ENCODE results near the gene SYCE3.

SYCE3 gene

DNA sequence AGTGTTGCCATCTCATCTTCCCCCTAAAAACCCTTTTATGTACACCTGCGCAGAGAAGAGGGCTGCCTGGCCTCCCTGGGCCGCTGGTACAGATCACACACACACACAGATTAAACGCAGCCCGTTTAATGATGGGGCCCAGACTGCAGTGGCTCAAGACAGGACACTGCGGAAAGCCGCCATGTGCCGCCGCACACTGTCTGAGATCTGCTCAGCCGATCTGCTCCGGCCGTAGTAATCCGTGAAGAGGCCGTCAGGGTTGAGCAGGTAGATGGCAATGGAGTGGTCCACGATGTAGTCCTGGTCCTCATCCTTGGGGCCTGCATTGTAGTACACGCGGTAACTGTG, 39.3 kb downstream of the SYCE3 start:
- TF ChIP-seq, protein P1, sequence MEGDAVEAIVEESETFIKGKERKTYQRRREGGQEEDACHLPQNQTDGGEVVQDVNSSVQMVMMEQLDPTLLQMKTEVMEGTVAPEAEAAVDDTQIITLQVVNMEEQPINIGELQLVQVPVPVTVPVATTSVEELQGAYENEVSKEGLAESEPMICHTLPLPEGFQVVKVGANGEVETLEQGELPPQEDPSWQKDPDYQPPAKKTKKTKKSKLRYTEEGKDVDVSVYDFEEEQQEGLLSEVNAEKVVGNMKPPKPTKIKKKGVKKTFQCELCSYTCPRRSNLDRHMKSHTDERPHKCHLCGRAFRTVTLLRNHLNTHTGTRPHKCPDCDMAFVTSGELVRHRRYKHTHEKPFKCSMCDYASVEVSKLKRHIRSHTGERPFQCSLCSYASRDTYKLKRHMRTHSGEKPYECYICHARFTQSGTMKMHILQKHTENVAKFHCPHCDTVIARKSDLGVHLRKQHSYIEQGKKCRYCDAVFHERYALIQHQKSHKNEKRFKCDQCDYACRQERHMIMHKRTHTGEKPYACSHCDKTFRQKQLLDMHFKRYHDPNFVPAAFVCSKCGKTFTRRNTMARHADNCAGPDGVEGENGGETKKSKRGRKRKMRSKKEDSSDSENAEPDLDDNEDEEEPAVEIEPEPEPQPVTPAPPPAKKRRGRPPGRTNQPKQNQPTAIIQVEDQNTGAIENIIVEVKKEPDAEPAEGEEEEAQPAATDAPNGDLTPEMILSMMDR (IDR thresholded peaks at IDR 0.05): no peak

DNA sequence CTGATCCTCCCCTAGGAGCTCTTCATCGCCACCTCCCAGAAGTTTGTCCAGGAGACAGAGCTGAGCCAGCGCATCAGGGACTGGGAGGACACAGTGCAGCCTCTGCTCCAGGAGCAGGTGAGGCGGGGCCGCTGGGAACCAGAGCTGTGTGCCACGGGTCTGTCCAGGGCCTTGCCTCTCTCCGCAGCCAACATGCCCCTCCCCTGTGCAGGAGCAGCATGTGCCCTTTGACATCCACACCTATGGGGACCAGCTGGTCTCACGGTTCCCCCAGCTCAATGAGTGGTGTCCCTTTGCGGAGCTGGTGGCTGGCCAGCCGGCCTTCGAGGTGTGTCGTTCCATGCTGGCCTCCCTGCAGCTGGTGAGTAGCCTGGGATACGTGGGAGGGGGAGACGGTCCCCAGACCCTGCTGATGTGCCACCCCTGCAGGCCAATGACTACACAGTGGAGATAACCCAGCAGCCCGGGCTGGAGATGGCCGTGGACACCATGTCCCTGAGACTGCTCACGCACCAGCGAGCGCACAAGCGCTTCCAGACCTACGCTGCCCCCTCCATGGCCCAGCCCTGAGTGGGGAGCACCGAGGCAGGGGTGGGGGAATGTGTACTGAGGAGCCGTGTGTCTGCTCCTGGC, 39.8 kb downstream of the SYCE3 start:
- TF ChIP-seq, protein P1 (IDR thresholded peaks at IDR 0.05): no peak

DNA sequence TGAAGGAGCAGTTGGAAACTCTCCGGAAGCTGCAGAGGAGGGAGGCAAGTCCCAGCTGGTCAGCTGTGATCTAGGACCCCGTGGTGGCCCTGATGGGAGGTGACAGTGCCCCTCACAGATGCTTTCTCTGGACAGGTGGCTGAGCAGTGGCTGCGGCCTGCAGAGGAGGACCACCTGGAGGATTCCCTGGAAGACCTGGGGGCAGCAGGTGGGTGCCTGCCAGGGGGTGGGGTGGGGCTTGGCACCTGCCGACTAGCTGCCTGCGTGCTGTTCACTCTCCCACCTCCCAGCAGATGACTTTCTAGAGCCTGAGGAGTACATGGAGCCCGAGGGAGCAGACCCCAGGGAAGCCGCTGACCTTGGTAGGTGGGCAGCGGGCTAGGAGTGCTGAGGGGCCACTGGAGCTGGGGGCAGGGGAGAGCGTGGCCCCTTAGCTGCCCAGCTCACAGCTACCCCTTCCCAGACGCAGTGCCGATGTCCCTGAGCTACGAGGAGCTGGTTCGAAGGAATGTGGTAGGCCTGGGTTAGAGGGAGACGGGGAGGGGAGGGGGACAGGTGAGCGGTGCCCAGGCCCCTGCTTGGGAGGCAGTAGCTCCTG, 40.4 kb downstream of the SYCE3 start:
- TF ChIP-seq, protein P1 (IDR thresholded peaks at IDR 0.05): no peak

DNA sequence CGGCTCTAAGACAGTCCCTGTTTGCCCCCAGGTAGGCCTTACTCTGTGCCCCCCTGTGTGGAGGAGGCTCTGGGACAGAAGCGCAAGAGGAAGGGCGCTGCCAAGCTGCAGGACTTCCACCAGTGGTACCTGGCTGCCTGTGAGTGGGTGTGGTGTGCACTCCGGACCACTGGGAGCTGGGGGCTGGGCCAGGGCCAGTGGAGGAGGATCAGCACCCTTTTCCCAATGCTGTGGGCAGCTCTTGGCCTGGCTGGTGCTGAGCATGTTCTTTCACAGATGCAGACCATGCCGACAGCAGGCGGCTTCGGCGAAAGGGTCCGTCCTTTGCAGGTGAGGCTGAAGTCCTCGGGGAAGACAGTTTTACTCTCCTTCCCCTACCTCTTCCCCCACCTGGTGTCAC, 41.0 kb downstream of the SYCE3 start:
- TF ChIP-seq, protein P1 (IDR thresholded peaks at IDR 0.05): no peak

DNA sequence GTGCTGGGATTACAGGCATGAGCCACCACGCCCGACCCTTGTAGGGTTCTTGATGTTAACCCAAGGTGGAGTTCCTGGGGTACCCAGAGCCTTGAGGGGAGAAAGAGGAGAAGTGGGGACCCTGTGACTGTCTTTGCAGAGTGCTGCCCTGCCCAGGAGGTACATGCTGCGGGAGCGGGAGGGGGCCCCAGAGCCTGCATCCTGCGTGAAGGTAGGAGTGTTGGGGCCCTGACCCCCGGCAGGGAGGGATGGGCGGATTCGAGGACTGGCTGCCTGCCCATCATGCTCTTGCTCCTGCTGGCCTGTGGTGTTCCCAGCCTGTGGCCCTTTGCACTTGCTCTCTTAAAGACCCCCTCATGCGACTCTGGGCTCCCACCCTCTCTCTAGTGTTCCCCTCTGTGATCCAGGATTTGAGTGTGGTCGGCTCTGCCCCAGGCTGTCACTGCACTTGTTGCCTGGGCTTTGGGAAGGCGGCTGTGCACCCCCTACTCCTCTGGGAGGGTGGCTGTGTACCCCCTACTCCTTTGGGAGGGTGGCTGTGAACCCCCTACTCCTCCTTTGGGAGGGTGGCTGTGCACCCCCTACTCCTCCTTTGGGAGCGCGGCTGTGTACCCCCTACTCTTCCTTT, 41.8 kb downstream of the SYCE3 start:
- TF ChIP-seq, protein P1 (IDR thresholded peaks at IDR 0.05): no peak

DNA sequence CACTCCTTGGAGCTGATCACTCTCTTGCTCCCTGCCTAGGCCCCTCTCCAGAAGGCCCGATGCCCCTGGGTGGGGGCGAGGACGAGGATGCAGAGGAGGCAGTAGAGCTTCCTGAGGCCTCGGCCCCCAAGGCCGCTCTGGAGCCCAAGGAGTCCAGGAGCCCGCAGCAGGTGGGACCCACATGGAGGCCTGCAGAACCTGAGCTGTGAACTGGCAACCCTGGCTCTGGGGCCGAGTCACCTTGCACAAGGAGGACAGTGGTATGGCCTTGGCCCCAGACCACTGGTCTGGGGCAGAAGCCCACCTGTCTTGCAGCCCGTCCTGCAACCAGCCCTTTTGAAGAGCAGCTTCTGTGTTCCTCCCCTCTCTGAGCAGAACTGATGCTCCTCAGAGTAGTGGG, 43.6 kb downstream of the SYCE3 start:
- TF ChIP-seq, protein P1 (IDR thresholded peaks at IDR 0.05): no peak

DNA sequence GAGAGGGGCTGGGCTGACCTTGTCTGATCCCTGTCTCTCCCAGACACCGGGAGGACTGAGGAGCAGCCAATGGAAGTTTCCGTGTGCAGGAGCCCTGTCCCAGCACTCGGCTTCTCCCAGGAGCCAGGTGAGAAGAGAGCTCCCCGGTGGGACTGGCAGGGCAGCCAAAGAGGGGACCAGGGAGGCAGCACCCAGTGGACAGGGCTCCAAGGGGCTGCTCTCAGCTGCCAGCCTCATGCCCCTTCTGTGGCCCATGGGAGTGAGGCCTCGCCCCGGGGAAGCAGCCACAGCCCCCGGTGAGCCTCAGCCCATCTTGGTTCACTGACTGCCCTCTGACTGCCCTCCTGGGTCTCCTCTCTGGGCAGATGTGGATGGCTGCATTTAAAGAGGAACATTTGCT, 44.1 kb downstream of the SYCE3 start:
- TF ChIP-seq, protein P1 (IDR thresholded peaks at IDR 0.05): no peak
